H1 (cell line): ENCODE data around the gene SND1. TPM values are rescaled to one million over a fixed set of nuclear protein-coding genes. Genes with fewer than 3 reads are reported as not detected.

Experiments used
- CTCF ChIA-PET: fragments of 300-600 bp; sonication (Branson Sonifier 250); formaldehyde crosslinking; loops from one replicate; lab custom pipeline; 2021; ENCODE audit not compliant: partially characterized antibody; lab: Charles Lee
- POLR2A ChIA-PET: fragments of 300-600 bp; sonication (Branson Sonifier 250); formaldehyde crosslinking; loops from one replicate; lab custom pipeline; 2021; ENCODE audit warnings: inconsistent platforms; ENCODE audit not compliant: partially characterized antibody; lab: Charles Lee
- DNase-seq, 2 experiments: peaks; one replicate each; pipeline versions ENCODE4 v3.0.0 to v3.0.0-alpha.2; 2010 to 2022; ENCODE audit warnings: low spot score in 2 of 2, low read depth in 1 of 2, mixed read lengths in 1 of 2
- FAIRE-seq: peaks from 2 replicates; lab custom pipeline; 2011; peaks lifted over from hg19 to GRCh38; lab: Jason Lieb, UNC
- H2AFZ ChIP-seq: 2 replicates; pipeline ENCODE4 v1.8.1; 2012; ENCODE audit warnings: low read length, inconsistent platforms
- H2AK5ac ChIP-seq: 2 replicates; pipeline ENCODE4 v1.6.1; 2013; ENCODE audit warnings: low read depth, low read length
- H2BK120ac ChIP-seq: replicated peaks from 2 replicates; pipeline ENCODE3; 2013; ENCODE audit warnings: low read depth, low read length, inconsistent platforms
- H2BK12ac ChIP-seq: 2 replicates; pipeline ENCODE4 v1.6.1; 2013; ENCODE audit warnings: low read depth, low read length
- H2BK15ac ChIP-seq: 2 replicates; pipeline ENCODE4 v1.6.1; 2013; ENCODE audit warnings: low read length
- H2BK20ac ChIP-seq: 2 replicates; pipeline ENCODE4 v1.6.1; 2013; ENCODE audit warnings: low read length
- H2BK5ac ChIP-seq: 2 replicates; pipeline ENCODE4 v1.6.1; 2013; ENCODE audit warnings: low read depth, low read length
- H3K14ac ChIP-seq: 2 replicates; pipeline ENCODE4 v1.6.1; 2013; ENCODE audit warnings: inconsistent platforms; ENCODE audit not compliant: insufficient read length
- H3K18ac ChIP-seq: 2 replicates; pipeline ENCODE4 v1.6.1; 2013; ENCODE audit warnings: low read length; ENCODE audit errors: extremely low read depth
- H3K23ac ChIP-seq: 2 replicates; pipeline ENCODE4 v1.6.1; 2013; ENCODE audit warnings: inconsistent platforms; ENCODE audit not compliant: insufficient read length
- H3K23me2 ChIP-seq: 2 replicates; pipeline ENCODE4 v1.6.1; 2013; ENCODE audit warnings: low read depth, low read length
- H3K27ac ChIP-seq: 2 replicates; pipeline ENCODE4 v1.6.1; 2011; ENCODE audit warnings: low read depth, low read length, inconsistent platforms
- H3K27me3 ChIP-seq, 4 experiments: replicated peaks in 1 of 4; 1 replicate in 1 of 4; 2 replicates in 3 of 4; pipeline versions ENCODE4 v1.6.1 to v1.8.1; 2011 to 2013; ENCODE audit warnings: low read length in 3 of 4, mild to moderate bottlenecking in 3 of 4, inconsistent platforms in 2 of 4, mixed read lengths in 2 of 4, moderate library complexity in 1 of 4; ENCODE audit not compliant: control insufficient read depth in 3 of 4, insufficient read depth in 3 of 4; ENCODE audit errors: extremely low read depth in 1 of 4
- H3K36me3 ChIP-seq, 4 experiments: 2 replicates each; pipeline versions ENCODE4 v1.6.1 to v1.8.1; 2011 to 2013; ENCODE audit warnings: mild to moderate bottlenecking in 4 of 4, low read length in 3 of 4, moderate library complexity in 2 of 4, control low read depth in 1 of 4, inconsistent platforms in 1 of 4; ENCODE audit not compliant: insufficient read depth in 4 of 4, control insufficient read depth in 2 of 4
- H3K4ac ChIP-seq: replicated peaks from 2 replicates; pipeline ENCODE3; 2013; ENCODE audit warnings: low read length, low read depth, mixed read lengths, inconsistent platforms; ENCODE audit not compliant: insufficient read length
- H3K4me1 ChIP-seq, 4 experiments: replicated peaks in 1 of 4; 1 replicate in 1 of 4; 2 replicates in 3 of 4; pipeline versions ENCODE4 v1.6.1 to v1.8.1; 2011 to 2013; ENCODE audit warnings: low read length in 3 of 4, inconsistent platforms in 2 of 4, mixed read lengths in 1 of 4; ENCODE audit not compliant: insufficient read depth in 4 of 4, control insufficient read depth in 3 of 4
- H3K4me2 ChIP-seq, 2 experiments: 2 replicates each; pipeline versions ENCODE4 v1.6.1 to v1.8.1; 2011 to 2013; ENCODE audit warnings: low read depth in 2 of 2, low read length in 2 of 2, control low read depth in 1 of 2, inconsistent platforms in 1 of 2, mild to moderate bottlenecking in 1 of 2; ENCODE audit not compliant: insufficient read depth in 1 of 2
- H3K4me3 ChIP-seq, 4 experiments: fragments of 200-600, 300-600 bp in 1 of 4; sonication (generic), shearing (Covaris generic), sonication (Bioruptor Twin) in 1 of 4; 2 replicates each; pipeline versions ENCODE4 v1.5.1 to v1.8.1; 2011 to 2016; ENCODE audit warnings: low read length in 4 of 4, low read depth in 3 of 4, control low read depth in 2 of 4, inconsistent platforms in 2 of 4, mild to moderate bottlenecking in 2 of 4, mixed read lengths in 1 of 4, moderate library complexity in 1 of 4; ENCODE audit not compliant: insufficient read depth in 2 of 4; ENCODE audit errors: extremely low read depth in 1 of 4
- H3K56ac ChIP-seq: replicated peaks from 2 replicates; pipeline ENCODE3; 2013; ENCODE audit warnings: low read depth, mild to moderate bottlenecking, mixed read lengths, low read length, inconsistent platforms; ENCODE audit not compliant: insufficient read length
- H3K79me1 ChIP-seq: 2 replicates; pipeline ENCODE4 v1.6.1; 2013; ENCODE audit warnings: low read depth, low read length, control low read depth
- H3K79me2 ChIP-seq, 2 experiments: 2 replicates each; pipeline versions ENCODE4 v1.6.1 to v1.8.1; 2012 to 2013; ENCODE audit warnings: low read length in 2 of 2, mild to moderate bottlenecking in 2 of 2, inconsistent platforms in 1 of 2; ENCODE audit not compliant: insufficient read depth in 2 of 2, control insufficient read depth in 1 of 2
- H3K9ac ChIP-seq, 4 experiments: replicated peaks in 1 of 4; 1 replicate in 1 of 4; 2 replicates in 3 of 4; pipeline versions ENCODE4 v1.6.1 to v1.8.1; 2011 to 2013; ENCODE audit warnings: low read depth in 3 of 4, low read length in 3 of 4, control low read depth in 2 of 4, mild to moderate bottlenecking in 2 of 4, moderate library complexity in 2 of 4, inconsistent platforms in 1 of 4; ENCODE audit errors: extremely low read depth in 1 of 4
- H3K9me3 ChIP-seq, 2 experiments: 2 replicates each; pipeline versions ENCODE4 v1.6.1 to v1.8.1; 2012 to 2013; ENCODE audit warnings: mild to moderate bottlenecking in 2 of 2, moderate library complexity in 2 of 2, control low read depth in 1 of 2, inconsistent platforms in 1 of 2, low read depth in 1 of 2, low read length in 1 of 2, mixed read lengths in 1 of 2; ENCODE audit not compliant: insufficient read depth in 2 of 2
- H4K20me1 ChIP-seq, 2 experiments: replicated peaks in 1 of 2; 2 replicates each; pipeline versions ENCODE3 to v1.8.1; 2011 to 2013; ENCODE audit warnings: inconsistent platforms in 2 of 2, low read length in 2 of 2, mild to moderate bottlenecking in 1 of 2; ENCODE audit not compliant: insufficient read depth in 2 of 2, control insufficient read depth in 1 of 2
- H4K5ac ChIP-seq: 2 replicates; pipeline ENCODE4 v1.6.1; 2013; ENCODE audit warnings: low read length, low read depth, mixed read lengths, inconsistent platforms; ENCODE audit not compliant: insufficient read length
- H4K8ac ChIP-seq: 2 replicates; pipeline ENCODE4 v1.8.0; 2013; ENCODE audit warnings: mild to moderate bottlenecking, moderate library complexity, low read length, inconsistent platforms; ENCODE audit not compliant: insufficient read depth; ENCODE audit errors: extremely low read depth
- H4K91ac ChIP-seq: replicated peaks from 2 replicates; pipeline ENCODE3; 2013; ENCODE audit warnings: low read length, mixed read lengths, inconsistent platforms; ENCODE audit not compliant: insufficient read length
- CBX8 ChIP-seq: fragments of 300-800, 300-1000 bp; sonication (generic); IDR thresholded peaks from 2 replicates; pipeline ENCODE4 v1.7.1; 2016; ENCODE audit warnings: low read depth, low read length, borderline replicate concordance
- CHD1 ChIP-seq: IDR thresholded peaks from 2 replicates; pipeline ENCODE4 v1.6.1; 2012; ENCODE audit warnings: low read depth, low read length, improper control_type of control experiment
- FOSL1 ChIP-seq: IDR thresholded peaks from 2 replicates; pipeline ENCODE4 v1.6.1; 2011; ENCODE audit warnings: mild to moderate bottlenecking, low read depth, low read length, moderate library complexity; ENCODE audit not compliant: insufficient read depth
- HDAC2 ChIP-seq, 2 experiments: fragments of 300-600 bp in 1 of 2; sonication (generic) in 1 of 2; IDR thresholded peaks; 2 replicates each; pipeline ENCODE4 v1.6.1; 2011 to 2012; ENCODE audit warnings: low read depth in 2 of 2, low read length in 2 of 2, mild to moderate bottlenecking in 2 of 2, moderate library complexity in 2 of 2, borderline replicate concordance in 1 of 2, inconsistent platforms in 1 of 2
- KDM5A ChIP-seq: fragments of 200-600 bp; IDR thresholded peaks from 2 replicates; pipeline ENCODE4 v1.7.1; 2012; ENCODE audit warnings: mild to moderate bottlenecking, low read length, inconsistent platforms, mixed read lengths
- NANOG ChIP-seq: IDR thresholded peaks from 2 replicates; pipeline ENCODE4 v1.6.1; 2011; ENCODE audit warnings: low read length, low read depth, mild to moderate bottlenecking, inconsistent platforms; ENCODE audit not compliant: insufficient read depth, poor library complexity, severe bottlenecking
- RBBP5 ChIP-seq: IDR thresholded peaks from 2 replicates; pipeline ENCODE4 v1.7.1; 2012; ENCODE audit warnings: low read depth, mild to moderate bottlenecking, inconsistent platforms, low read length, moderate library complexity, borderline replicate concordance
- SP1 ChIP-seq: IDR thresholded peaks from 2 replicates; pipeline ENCODE4 v1.6.1; 2011; ENCODE audit warnings: low read depth, low read length
- TBP ChIP-seq: IDR thresholded peaks from 2 replicates; pipeline ENCODE4 v1.6.1; 2011; ENCODE audit warnings: low read depth, low read length, improper control_type of control experiment
- TCF12 ChIP-seq: IDR thresholded peaks from 2 replicates; pipeline ENCODE4 v1.6.1; 2011; ENCODE audit warnings: low read depth, mild to moderate bottlenecking, low read length
- USF2 ChIP-seq: IDR thresholded peaks from 2 replicates; pipeline ENCODE4 v1.6.1; 2011; ENCODE audit warnings: low read length, improper control_type of control experiment
- WGBS, 2 experiments: shearing (Covaris generic) in 1 of 2; methylation state at CpG; one replicate each; pipeline versions ENCODE4 v1.1.6 to v1.1.7; 2013 to 2015; ENCODE audit warnings: low lambda C conversion rate in 2 of 2, mixed read lengths in 2 of 2, inconsistent platforms in 1 of 2, low coverage in 1 of 2, missing lambda C conversion rate in 1 of 2; ENCODE audit not compliant: insufficient replicate concordance in 2 of 2, insufficient coverage in 1 of 2, insufficient read length in 1 of 2; ENCODE audit errors: extremely low coverage in 1 of 2, missing lambda C conversion rate in 1 of 2; 5-methylcytosine and 5-hydroxymethylcytosine counted together
- polyA plus RNA-seq, 7 experiments: library from polyadenylated mRNA; depleted of rRNA in 3 of 7; stranded (reverse) in 5 of 7; unstranded in 2 of 7; fragments of >200 nt in 5 of 7; fragments of 200-250 nt in 2 of 7; gene quantifications; 1 replicate in 5 of 7; 2 replicates in 1 of 7; 4 replicates in 1 of 7; pipeline versions ENCODE4 v1.2.1 to v1.2.3, GENCODE V29; 2011 to 2013; ENCODE audit warnings: missing spikeins in 2 of 7, mixed read lengths in 2 of 7
- total RNA-seq: library from RNA; stranded (reverse); fragmentation: NEBNext Ultra II Directional; extraction: Animal tissue kit (Norgen Biotek cat#: 25700); gene quantifications from 2 replicates; pipeline ENCODE4 v1.2.1, GENCODE V29; 2021

Gene SND1
- total and polyA plus RNA-seq, 2 of the 8 experiments (the other 6 are each of a cell fraction or from before 2014, with no cell fraction given) = 122 to 290 TPM

- Histone ChIP-seq H4K91ac (no peak overlapping the region), H3K27me3 (no peaks in the 10 kb centered on the region), H2AK5ac (no peak overlapping the region), H2BK5ac (no peak overlapping the region), H3K18ac (no peak overlapping the region), H2BK20ac (no peak overlapping the region), H3K23me2 (no peaks in the 10 kb centered on the region), H3K36me3 (no peaks in the 10 kb centered on the region), H4K5ac (no peak overlapping the region), H3K9ac (no peak overlapping the region), H3K4ac (no peak overlapping the region), H2BK120ac (no peak overlapping the region), H2AFZ (no peak overlapping the region), H3K14ac (no peak overlapping the region), H3K27ac (no peak overlapping the region), H3K23ac (no peak overlapping the region), H3K79me1 (no peaks in the 10 kb centered on the region; the same call in 1 of the 2 replicates), H2BK12ac (no peak overlapping the region), H3K56ac (no peak overlapping the region), H4K8ac (no peak overlapping the region), H3K4me3 (no peak overlapping the region), H3K79me2 (peaks cover 0 to 62% of the 10 kb centered on the region in 2 experiments; a peak in 2 of 4 replicates), H4K20me1 (peaks cover 0 to 2% of the 10 kb centered on the region in 2 experiments), H3K9me3 (no peaks in the 10 kb centered on the region), H3K4me2 (no peak overlapping the region), H2BK15ac (no peak overlapping the region), H3K4me1 (peaks cover 0 to 3% (median 1%) of the 10 kb centered on the region in 4 experiments; a peak in 2 of 7 replicates)
- DNase-seq = no peak
- CTCF ChIA-PET = interaction anchor here (1.2 to 2.3 kb wide), 2 partner anchors 22 to 220 kb away, joined by 3 to 7 read pairs; no protein-coding TSS in a partner anchor
- WGBS, 2 experiments = 86% methylated on average over 4 of the region's 4 CpGs; no CpG with 5 or more reads in 1 of the 2 experiments
- POLR2A ChIA-PET = no interaction called here
- FAIRE-seq = no peak
- no peak for TF ChIP-seq HDAC2 (IDR thresholded peaks at IDR 0.05; ENCODE audit: borderline replicate concordance in 1 of 2, low read depth in 2 of 2, low read length in 2 of 2)
- TF ChIP-seq CHD1 = no peak
- TF ChIP-seq TCF12 = no peak
- TF ChIP-seq FOSL1 = no peak
- TF ChIP-seq SP1 = no peak
- no peak for TF ChIP-seq CBX8
- TF ChIP-seq RBBP5 = no peak
- TF ChIP-seq NANOG = no peak
- no peak for TF ChIP-seq USF2
- TF ChIP-seq KDM5A = no peak
- TF ChIP-seq TBP = no peak
Measured at GRCh38 chr7:127770885-127771284, 118.9 kb downstream of the SND1 start.
